AG09319 (cell line): ENCODE measurements around the gene MXRA5.

Experiments
- DNase-seq: peaks from one replicate; pipeline ENCODE4 v3.0.0-alpha.2; 2010; ENCODE audit warnings: low read depth; ENCODE audit errors: extremely low read depth
- TF ChIP-seq, protein P1 (sequence below): IDR thresholded peaks from 2 replicates; pipeline ENCODE4 v1.5.1; 2011; ENCODE audit warnings: low read depth, mild to moderate bottlenecking, inconsistent platforms, low read length, moderate library complexity

MXRA5 gene, protein sequence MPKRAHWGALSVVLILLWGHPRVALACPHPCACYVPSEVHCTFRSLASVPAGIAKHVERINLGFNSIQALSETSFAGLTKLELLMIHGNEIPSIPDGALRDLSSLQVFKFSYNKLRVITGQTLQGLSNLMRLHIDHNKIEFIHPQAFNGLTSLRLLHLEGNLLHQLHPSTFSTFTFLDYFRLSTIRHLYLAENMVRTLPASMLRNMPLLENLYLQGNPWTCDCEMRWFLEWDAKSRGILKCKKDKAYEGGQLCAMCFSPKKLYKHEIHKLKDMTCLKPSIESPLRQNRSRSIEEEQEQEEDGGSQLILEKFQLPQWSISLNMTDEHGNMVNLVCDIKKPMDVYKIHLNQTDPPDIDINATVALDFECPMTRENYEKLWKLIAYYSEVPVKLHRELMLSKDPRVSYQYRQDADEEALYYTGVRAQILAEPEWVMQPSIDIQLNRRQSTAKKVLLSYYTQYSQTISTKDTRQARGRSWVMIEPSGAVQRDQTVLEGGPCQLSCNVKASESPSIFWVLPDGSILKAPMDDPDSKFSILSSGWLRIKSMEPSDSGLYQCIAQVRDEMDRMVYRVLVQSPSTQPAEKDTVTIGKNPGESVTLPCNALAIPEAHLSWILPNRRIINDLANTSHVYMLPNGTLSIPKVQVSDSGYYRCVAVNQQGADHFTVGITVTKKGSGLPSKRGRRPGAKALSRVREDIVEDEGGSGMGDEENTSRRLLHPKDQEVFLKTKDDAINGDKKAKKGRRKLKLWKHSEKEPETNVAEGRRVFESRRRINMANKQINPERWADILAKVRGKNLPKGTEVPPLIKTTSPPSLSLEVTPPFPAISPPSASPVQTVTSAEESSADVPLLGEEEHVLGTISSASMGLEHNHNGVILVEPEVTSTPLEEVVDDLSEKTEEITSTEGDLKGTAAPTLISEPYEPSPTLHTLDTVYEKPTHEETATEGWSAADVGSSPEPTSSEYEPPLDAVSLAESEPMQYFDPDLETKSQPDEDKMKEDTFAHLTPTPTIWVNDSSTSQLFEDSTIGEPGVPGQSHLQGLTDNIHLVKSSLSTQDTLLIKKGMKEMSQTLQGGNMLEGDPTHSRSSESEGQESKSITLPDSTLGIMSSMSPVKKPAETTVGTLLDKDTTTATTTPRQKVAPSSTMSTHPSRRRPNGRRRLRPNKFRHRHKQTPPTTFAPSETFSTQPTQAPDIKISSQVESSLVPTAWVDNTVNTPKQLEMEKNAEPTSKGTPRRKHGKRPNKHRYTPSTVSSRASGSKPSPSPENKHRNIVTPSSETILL (N-terminal part only)

DNA sequence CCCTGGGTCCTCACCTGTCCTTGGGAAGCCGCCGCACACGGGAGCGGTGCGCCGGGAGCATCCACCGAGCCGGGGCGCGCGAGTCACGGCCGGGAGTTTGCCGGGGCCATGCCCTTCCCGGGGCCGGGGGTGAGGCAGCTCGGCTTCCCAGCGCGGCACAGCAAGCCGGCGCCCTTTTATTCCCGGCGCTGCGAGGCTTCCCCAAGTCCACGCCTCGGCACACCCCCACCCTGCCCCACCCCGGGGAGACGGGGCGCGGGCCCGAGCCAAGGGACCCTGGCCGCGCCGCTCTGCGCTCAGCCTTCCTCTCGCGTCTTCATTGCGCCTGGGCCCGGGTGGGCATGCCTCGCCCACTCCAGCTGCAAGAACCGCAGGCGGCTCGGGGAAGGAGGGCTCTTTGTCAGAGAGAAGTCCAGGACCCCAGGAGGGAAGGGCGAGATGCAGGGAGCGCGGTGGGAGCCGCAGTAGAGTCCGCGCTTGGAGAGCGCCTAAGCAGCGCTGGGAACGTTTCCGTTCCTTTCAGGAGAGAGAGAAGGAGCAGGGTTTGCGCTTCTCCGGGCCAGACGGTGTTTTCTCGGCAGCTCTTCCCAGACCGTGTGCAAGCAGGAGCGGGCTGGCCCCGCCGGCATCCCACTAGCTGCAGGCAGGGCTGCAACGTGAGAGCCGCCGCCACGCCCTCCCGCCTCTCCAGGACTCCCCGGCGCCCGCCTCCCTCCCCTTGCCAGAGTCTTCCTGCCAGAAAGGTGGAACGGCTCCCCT lies at the start of gene MXRA5:
Gene MXRA5 (minus strand): TSS at position 152 of the 759 bp plus-strand sequence. CDS start 2,819 bp downstream, outside the sequence.
- no peak for DNase-seq
- TF ChIP-seq, protein P1, sequence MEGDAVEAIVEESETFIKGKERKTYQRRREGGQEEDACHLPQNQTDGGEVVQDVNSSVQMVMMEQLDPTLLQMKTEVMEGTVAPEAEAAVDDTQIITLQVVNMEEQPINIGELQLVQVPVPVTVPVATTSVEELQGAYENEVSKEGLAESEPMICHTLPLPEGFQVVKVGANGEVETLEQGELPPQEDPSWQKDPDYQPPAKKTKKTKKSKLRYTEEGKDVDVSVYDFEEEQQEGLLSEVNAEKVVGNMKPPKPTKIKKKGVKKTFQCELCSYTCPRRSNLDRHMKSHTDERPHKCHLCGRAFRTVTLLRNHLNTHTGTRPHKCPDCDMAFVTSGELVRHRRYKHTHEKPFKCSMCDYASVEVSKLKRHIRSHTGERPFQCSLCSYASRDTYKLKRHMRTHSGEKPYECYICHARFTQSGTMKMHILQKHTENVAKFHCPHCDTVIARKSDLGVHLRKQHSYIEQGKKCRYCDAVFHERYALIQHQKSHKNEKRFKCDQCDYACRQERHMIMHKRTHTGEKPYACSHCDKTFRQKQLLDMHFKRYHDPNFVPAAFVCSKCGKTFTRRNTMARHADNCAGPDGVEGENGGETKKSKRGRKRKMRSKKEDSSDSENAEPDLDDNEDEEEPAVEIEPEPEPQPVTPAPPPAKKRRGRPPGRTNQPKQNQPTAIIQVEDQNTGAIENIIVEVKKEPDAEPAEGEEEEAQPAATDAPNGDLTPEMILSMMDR: no peak

DNA sequence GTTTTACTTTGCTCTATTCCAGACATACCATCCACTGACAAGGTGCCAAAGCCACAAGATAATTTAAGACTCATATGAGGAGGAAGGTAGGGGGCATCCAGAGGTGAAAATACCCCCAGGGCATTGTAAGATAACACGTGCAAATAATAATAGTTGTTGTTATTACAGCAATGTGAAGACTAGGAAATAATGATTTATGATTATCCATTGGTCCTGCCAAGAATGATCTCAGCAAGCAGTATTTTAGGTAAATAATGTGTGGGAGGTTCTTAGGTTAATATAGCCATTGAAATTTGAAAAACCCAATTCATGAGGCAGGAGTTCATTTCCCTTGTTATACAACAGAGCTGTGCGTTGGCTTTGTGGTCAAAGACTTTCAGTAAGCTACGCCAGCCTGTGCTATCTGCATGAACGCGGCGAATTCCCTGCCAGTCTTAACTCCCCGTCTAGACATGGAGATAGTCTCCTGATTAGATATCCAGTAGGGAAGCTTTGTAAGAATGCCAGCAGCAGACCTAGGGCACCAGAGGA lies 47.2 kb upstream of the MXRA5 start:
- TF ChIP-seq, protein P1: no peak
- DNase-seq: no peak

DNA sequence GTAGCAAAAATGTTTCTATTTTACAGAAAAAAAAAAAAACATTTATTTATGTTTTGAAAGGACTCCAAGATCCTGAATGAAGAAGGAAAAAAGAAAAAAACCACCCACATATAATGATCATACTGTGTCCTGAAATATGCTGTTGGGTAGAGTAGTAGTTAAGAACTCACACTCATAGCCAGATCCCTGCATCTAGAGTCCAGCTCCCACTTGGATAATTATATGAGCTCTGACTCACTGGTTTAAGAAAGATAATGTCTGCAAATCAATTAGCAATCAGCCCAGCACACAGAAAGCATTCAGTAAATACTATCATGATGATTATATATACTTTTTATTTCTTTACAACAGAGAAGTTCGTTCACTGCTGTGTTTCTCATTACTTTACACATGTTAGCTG lies 46.7 kb upstream of the MXRA5 start:
- TF ChIP-seq, protein P1: no peak
- DNase-seq: no peak

DNA sequence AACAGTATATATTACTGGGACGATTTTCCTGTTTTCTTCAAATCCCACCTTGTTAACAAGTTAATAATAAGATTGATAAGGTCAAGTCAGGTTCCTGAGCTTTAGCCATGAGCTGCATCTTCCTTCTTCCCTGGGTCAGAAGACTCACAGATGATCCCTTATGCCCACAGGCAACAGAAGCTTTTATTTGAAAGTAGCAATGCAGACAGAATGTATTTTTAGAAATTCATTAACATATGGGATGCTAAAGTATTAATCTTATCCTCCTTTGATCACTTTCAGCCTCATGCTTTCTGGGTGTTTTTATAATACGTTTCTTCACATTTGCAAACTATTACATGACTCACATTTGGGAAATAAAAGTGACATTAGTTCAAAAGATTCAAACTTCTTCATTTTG lies 42.0 kb upstream of the MXRA5 start:
- no peak for DNase-seq
- TF ChIP-seq, protein P1: no peak

DNA sequence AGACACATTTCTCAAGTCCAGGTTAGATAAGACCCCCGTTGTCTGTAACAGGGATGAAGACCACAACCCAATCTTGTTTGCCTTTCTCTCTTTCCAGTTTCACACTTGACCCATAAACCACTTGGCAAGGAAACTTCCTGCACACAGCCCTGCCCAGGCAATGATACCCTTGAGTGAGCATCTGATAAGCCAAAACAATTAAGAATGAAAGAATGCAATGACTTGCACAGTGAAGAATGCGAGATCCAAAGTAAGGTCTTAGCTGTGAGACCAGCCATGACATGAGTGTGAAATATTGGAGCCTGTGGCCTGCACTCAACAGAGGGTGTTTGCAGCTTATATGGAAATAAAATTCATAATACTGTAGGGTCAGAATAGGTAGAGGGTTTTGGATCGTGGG lies 37.9 kb upstream of the MXRA5 start:
- DNase-seq: peak; percentile 25
- TF ChIP-seq, protein P1: no peak

DNA sequence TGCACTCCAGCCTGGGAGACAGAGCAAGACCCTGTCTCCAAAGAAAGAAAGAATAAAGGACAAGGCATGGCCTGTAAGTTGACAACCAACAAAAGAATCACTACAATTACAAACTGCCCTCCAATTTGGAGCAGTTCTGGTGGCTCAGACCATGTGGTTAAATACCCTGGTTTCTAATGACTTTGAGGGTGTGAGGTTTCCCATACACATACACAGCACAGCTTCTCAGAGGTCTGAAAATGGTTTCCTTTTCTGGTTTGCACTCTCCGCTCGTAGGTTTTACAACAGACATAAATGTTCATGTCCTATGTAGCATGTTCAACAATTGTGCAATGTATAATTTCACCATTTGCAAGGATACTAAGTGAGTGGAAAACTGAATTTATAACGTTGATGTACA lies 34.2 kb upstream of the MXRA5 start:
- no peak for DNase-seq
- TF ChIP-seq, protein P1: no peak
